Vagina (tissue), 2 donors: Measurements from ENCODE around the gene ZNF436.

Source experiments
- CTCF ChIP-seq, 3 experiments: fragments of 450-650 bp in 2 of 3; fragments of 200-600 bp in 1 of 3; sonication (generic) in 1 of 3; IDR thresholded peaks; one replicate each; pipeline ENCODE4 v1.5.1; 2017 to 2019; ENCODE audit warnings: antibody characterized with exemption in 3 of 3, mild to moderate bottlenecking in 2 of 3, moderate library complexity in 2 of 3
- POLR2A ChIP-seq, 2 donors: fragments of 450-650 bp; IDR thresholded peaks; one replicate each; pipeline ENCODE4 v1.6.1; 2017; ENCODE audit warnings: antibody characterized with exemption in 2 of 2, mild to moderate bottlenecking in 2 of 2, moderate library complexity in 2 of 2
- POLR2AphosphoS5 ChIP-seq, 2 donors: sonication (generic); formaldehyde crosslinking; IDR thresholded peaks; one replicate each; pipeline ENCODE4 v1.9.0; 2017; ENCODE audit warnings: antibody characterized with exemption in 2 of 2, mild to moderate bottlenecking in 2 of 2, low read depth in 1 of 2; ENCODE audit not compliant: insufficient read depth in 1 of 2

DNA sequence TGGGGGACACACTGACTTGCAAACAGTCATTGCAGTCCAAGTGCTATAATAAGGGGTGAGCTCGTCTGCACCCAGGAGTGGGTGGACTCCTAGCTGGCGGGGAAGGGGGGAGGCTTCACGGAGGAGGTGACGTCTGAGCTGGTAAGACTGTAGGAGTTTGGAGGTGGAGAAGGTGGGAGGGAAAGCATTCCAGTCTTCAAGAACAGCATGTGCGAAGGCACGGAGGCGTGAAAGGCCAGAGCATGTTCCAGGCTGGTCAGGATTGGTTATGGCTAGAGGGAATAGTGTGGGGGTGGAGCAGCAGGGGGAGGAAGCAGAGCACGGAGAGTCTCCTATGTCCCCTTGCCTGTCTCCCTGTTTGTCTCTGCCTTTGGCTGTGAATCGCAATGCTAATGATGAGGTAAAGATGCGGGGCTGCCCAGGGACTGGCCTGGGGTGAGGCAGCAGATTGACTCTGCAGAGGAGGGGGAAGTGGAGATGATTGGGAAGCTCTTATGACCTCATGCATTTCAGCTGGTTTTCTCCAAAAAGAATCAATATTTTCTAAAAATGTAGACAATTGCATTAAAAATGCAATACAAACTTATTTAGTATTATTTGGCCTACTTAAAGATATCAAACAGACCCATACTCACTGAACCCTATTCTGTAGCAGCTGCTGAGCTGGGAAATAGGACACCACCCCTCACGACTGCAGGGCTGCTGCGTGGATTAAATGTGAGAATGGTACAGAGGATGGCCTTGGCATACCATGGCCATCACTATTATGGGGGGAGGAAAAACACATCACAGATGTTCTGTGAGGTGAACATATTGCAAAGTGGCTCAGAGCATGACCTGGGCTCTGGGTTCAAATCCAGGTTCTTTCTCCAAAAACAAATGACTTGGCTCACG, 2.6 kb upstream of the ZNF436 start:
- no peak for TF ChIP-seq POLR2AphosphoS5 (IDR thresholded peaks at IDR 0.05; ENCODE audit: insufficient read depth in 1 of 2, low read depth in 1 of 2)
- no peak for TF ChIP-seq CTCF (IDR thresholded peaks at IDR 0.05)
- no peak for TF ChIP-seq POLR2A (IDR thresholded peaks at IDR 0.05)
